Activated T-helper 1 cell treated with Interleukin-2 at 50 U/mL for 16 hours (primary cell): ENCODE data around the gene SPEF1.
A peak's percentile ranks its signal among the peaks of the same experiment; 100 is the strongest.
"Not testable (repeated sequence)": the region's sequence is repeated elsewhere in the genome, so short reads cannot be mapped to it uniquely, and the experiment has no call there.

ENCODE experiments used
- DNase-seq: peaks from one replicate; pipeline ENCODE4 v3.0.0-alpha.2; 2020; ENCODE audit warnings: low read depth

SPEF1 gene

GRCh38 chr20:3781153-3781910, at the start of gene SPEF1:
Gene SPEF1 (minus strand): TSS chr20:3781448. CDS start chr20:3781287, 161 bp downstream.
- no peak for DNase-seq

GRCh38 chr20:3829891-3830290, 48.6 kb upstream of the SPEF1 start:
- not testable (repeated sequence) for DNase-seq

GRCh38 chr20:3828798-3829197, 47.5 kb upstream of the SPEF1 start:
- DNase-seq = no peak

GRCh38 chr20:3826420-3826819, 45.2 kb upstream of the SPEF1 start:
- DNase-seq = no peak

- DNase-seq = no peak
These were observed 44.3 kb upstream of the SPEF1 start for GRCh38 chr20:3825526-3825925.

GRCh38 chr20:3823881-3824280, 42.6 kb upstream of the SPEF1 start:
- DNase-seq = no peak

- DNase-seq = no peak
These were observed 40.7 kb upstream of the SPEF1 start for GRCh38 chr20:3821996-3822395.

GRCh38 chr20:3820901-3821727, 39.9 kb upstream of the SPEF1 start:
- no peak for DNase-seq

- peak; percentile 83 for DNase-seq
These were observed 39.0 kb upstream of the SPEF1 start, which contains the start of gene AP5S1 for GRCh38 chr20:3820048-3820900. Gene AP5S1 (plus strand): TSS chr20:3820547. CDS start chr20:3822118, 1,571 bp downstream.

GRCh38 chr20:3819411-3820047, 38.3 kb upstream of the SPEF1 start:
- no peak for DNase-seq

- no peak for DNase-seq
These were observed 37.2 kb upstream of the SPEF1 start for GRCh38 chr20:3818155-3819151.

GRCh38 chr20:3815703-3816315, 34.6 kb upstream of the SPEF1 start:
- DNase-seq = peak; percentile 22

- no peak for DNase-seq
These were observed 33.8 kb upstream of the SPEF1 start for GRCh38 chr20:3814928-3815495.

GRCh38 chr20:3813848-3814581, 32.8 kb upstream of the SPEF1 start:
- no peak for DNase-seq

GRCh38 chr20:3812975-3813847, 32.0 kb upstream of the SPEF1 start:
- DNase-seq = no peak

- DNase-seq = no peak
These were observed 31.0 kb upstream of the SPEF1 start for GRCh38 chr20:3812259-3812681.

- peak; percentile 94 for DNase-seq
These were observed 30.4 kb upstream of the SPEF1 start for GRCh38 chr20:3811467-3812258.
